HepG2 (cell line): Measurements from ENCODE around the gene USF1. TPM values are rescaled to one million over a fixed set of nuclear protein-coding genes. Genes with fewer than 3 reads are reported as not detected.

Source experiments
- ADNP ChIP-seq: sonication (generic); formaldehyde crosslinking; IDR thresholded peaks from 2 replicates; pipeline ENCODE4 v1.4.0; 2020; ENCODE audit warnings: missing genetic modification reagents
- DMAP1 ChIP-seq: IDR thresholded peaks from 2 replicates; pipeline ENCODE4 v1.6.1; 2016
- ETV5 ChIP-seq: IDR thresholded peaks from 2 replicates; pipeline ENCODE4 v1.6.1; 2018; ENCODE audit warnings: missing biosample characterization, missing genetic modification reagents, inconsistent platforms, borderline replicate concordance
- GATA4 ChIP-seq: sonication (generic); IDR thresholded peaks from 2 replicates; pipeline ENCODE4 v1.6.1; 2016; ENCODE audit warnings: antibody characterized with exemption, low read depth, borderline replicate concordance
- MEIS2 ChIP-seq: sonication (generic); formaldehyde crosslinking; IDR thresholded peaks from 2 replicates; pipeline ENCODE4 v1.9.0; 2021; ENCODE audit warnings: mild to moderate bottlenecking, missing genetic modification reagents
- MLLT10 ChIP-seq: sonication (generic); formaldehyde crosslinking; IDR thresholded peaks from 2 replicates; pipeline ENCODE4 v1.4.0; 2020; ENCODE audit warnings: missing genetic modification reagents
- NFYC ChIP-seq: IDR thresholded peaks from 2 replicates; pipeline ENCODE4 v1.6.1; 2016; ENCODE audit warnings: missing genetic modification reagents, missing compliant biosample characterization
- PRPF4 ChIP-seq: fragments of 200-400 bp; formaldehyde crosslinking; IDR thresholded peaks from 2 replicates; pipeline ENCODE4 v1.6.1; 2016; ENCODE audit warnings: low read length, low read depth; ENCODE audit not compliant: poor library complexity, severe bottlenecking
- YEATS2 ChIP-seq: sonication (generic); formaldehyde crosslinking; IDR thresholded peaks from 2 replicates; pipeline ENCODE4 v1.4.0; 2020; ENCODE audit warnings: missing genetic modification reagents, borderline replicate concordance
- ZNF282 ChIP-seq: fragments of 450-650 bp; IDR thresholded peaks from 2 replicates; pipeline ENCODE4 v1.6.1; 2018; ENCODE audit not compliant: partially characterized antibody
- ZNF317 ChIP-seq: sonication (generic); formaldehyde crosslinking; IDR thresholded peaks from 2 replicates; pipeline ENCODE4 v1.5.0; 2020; ENCODE audit warnings: mild to moderate bottlenecking, missing genetic modification reagents
- ZNF441 ChIP-seq: sonication (generic); formaldehyde crosslinking; IDR thresholded peaks from 2 replicates; pipeline ENCODE4 v1.7.0; 2021; ENCODE audit warnings: missing genetic modification reagents, borderline replicate concordance
- ZNF564 ChIP-seq: sonication (generic); formaldehyde crosslinking; IDR thresholded peaks from 2 replicates; pipeline ENCODE4 v1.8.1; 2023; ENCODE audit warnings: mild to moderate bottlenecking, missing genetic modification reagents
- ZNF652 ChIP-seq: IDR thresholded peaks from 2 replicates; pipeline ENCODE4 v1.6.1; 2016; ENCODE audit warnings: low read depth, borderline replicate concordance
- ZNF7 ChIP-seq: IDR thresholded peaks from 2 replicates; pipeline ENCODE4 v1.6.1; 2016; ENCODE audit warnings: missing biosample characterization, missing genetic modification reagents
- polyA plus RNA-seq, 8 experiments: library from polyadenylated mRNA; depleted of rRNA in 3 of 8; stranded (reverse) in 7 of 8; unstranded in 1 of 8; fragments of >200 nt; fragmentation: Illumina TruSeq in 4 of 8; extraction: Trizol in 4 of 8; gene quantifications; 2 replicates each; pipeline versions ENCODE4 v1.2.1 to v1.2.3, GENCODE V29; 2011 to 2016; ENCODE audit warnings: low read depth in 4 of 8, missing spikeins in 1 of 8, mixed read lengths in 1 of 8; ENCODE audit not compliant: insufficient read depth in 1 of 8
- total RNA-seq, 5 experiments: library from RNA; depleted of rRNA; stranded (reverse); fragments of >200 nt; fragmentation: Illumina TruSeq; extraction: Trizol; gene quantifications; 2 replicates each; pipeline ENCODE4 v1.2.3, GENCODE V29; 2016; ENCODE audit warnings: low read depth in 1 of 5
- TF ChIP-seq, protein P1 (sequence below): sonication (generic); formaldehyde crosslinking; IDR thresholded peaks from 2 replicates; pipeline ENCODE4 v1.4.0; 2020; ENCODE audit warnings: missing genetic modification reagents, borderline replicate concordance
- TF ChIP-seq, protein P2 (sequence below): sonication (generic); formaldehyde crosslinking; IDR thresholded peaks from 2 replicates; pipeline ENCODE4 v1.5.1; 2020; ENCODE audit warnings: mild to moderate bottlenecking, moderate library complexity, missing genetic modification reagents
- TF ChIP-seq, protein P3 (sequence below): sonication (generic); formaldehyde crosslinking; IDR thresholded peaks from 2 replicates; pipeline ENCODE4 v1.4.0; 2020; ENCODE audit warnings: low read depth, mild to moderate bottlenecking, missing genetic modification reagents
- TF ChIP-seq, protein P4 (sequence below): sonication (generic); formaldehyde crosslinking; IDR thresholded peaks from 2 replicates; pipeline ENCODE4 v1.4.0; 2020; ENCODE audit warnings: missing genetic modification reagents, borderline replicate concordance
- TF ChIP-seq, protein P5 (sequence below): sonication (generic); formaldehyde crosslinking; IDR thresholded peaks from 2 replicates; pipeline ENCODE4 v1.4.0; 2020; ENCODE audit warnings: mild to moderate bottlenecking, missing genetic modification reagents

Gene USF1
- total and polyA plus RNA-seq, 2 of the 13 experiments (the other 11 are each of a cell fraction or from before 2014, with no cell fraction given), result 26.9 to 39.4 TPM

DNA sequence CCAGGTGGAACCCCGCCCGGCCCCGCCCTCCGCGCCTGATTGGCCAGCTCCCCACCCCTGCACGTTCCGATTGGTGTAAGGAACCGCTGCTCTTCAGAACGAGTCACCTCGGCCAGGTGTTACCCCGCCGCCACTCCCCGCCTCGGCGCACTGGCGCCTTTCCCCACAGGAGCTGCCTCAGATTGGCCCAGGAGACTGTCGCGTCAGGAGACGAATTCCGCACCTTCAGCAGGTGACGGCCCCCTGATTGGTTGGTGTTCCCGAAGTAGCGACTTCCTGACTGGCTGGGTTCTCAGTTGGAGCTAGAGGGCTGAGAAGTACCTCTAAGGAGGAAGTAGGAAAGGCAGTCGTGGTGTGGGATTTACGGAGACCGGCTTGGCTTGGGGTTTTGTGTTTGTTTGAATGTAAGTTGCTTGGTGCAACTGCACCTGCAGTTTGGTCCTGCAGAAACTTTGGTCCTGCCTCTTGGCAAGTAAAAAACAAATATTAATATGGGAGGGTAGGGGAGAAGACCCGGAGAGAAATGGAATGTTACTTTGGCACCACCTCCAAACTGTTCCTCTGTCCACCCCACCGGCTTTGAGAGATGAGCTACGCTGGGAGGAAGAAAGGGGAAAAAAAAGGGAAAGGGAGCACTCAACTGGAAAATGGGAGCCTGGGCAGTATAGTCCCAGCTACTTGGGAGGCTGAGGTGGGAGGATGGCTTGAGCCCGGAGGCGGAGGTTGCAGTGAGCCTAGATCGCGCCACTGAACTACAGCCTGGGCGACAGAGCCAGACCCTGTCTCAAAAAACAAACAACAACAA lies 24.4 kb downstream of the USF1 start (continued):
- TF ChIP-seq ZNF441 (CRISPR knock-in tag) (peak; percentile 50; the same call in 1 of the 2 replicates), ETV5 (CRISPR knock-in tag) (0 out of 2 replicates have a peak, but pooled peaks have one; percentile 7), ZNF652 (CRISPR knock-in tag) (0 out of 2 replicates have a peak, but pooled peaks have one; percentile 18), PRPF4 (no peak), MLLT10 (CRISPR knock-in tag) (no peak), MEIS2 (CRISPR knock-in tag) (peak; percentile 76; the same call in 1 of the 2 replicates), ZNF282 (no peak), ZNF7 (CRISPR knock-in tag) (no peak), ZNF317 (CRISPR knock-in tag) (0 out of 2 replicates have a peak, but pooled peaks have one; percentile 2), NFYC (CRISPR knock-in tag) (peak; percentile 88), DMAP1 (CRISPR knock-in tag) (peak; percentile 12; the same call in 1 of the 2 replicates), ADNP (CRISPR knock-in tag) (0 out of 2 replicates have a peak, but pooled peaks have one; percentile 57), GATA4 (no peak; the same call in 1 of the 2 replicates), YEATS2 (CRISPR knock-in tag) (no peak), ZNF564 (CRISPR knock-in tag) (peak; percentile 22; the same call in 1 of the 2 replicates)
- TF ChIP-seq, protein P1, sequence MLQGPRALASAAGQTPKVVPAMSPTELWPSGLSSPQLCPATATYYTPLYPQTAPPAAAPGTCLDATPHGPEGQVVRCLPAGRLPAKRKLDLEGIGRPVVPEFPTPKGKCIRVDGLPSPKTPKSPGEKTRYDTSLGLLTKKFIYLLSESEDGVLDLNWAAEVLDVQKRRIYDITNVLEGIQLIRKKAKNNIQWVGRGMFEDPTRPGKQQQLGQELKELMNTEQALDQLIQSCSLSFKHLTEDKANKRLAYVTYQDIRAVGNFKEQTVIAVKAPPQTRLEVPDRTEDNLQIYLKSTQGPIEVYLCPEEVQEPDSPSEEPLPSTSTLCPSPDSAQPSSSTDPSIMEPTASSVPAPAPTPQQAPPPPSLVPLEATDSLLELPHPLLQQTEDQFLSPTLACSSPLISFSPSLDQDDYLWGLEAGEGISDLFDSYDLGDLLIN (CRISPR knock-in tag), result peak; percentile 80; the same call in 1 of the 2 replicates
- TF ChIP-seq, protein P2, sequence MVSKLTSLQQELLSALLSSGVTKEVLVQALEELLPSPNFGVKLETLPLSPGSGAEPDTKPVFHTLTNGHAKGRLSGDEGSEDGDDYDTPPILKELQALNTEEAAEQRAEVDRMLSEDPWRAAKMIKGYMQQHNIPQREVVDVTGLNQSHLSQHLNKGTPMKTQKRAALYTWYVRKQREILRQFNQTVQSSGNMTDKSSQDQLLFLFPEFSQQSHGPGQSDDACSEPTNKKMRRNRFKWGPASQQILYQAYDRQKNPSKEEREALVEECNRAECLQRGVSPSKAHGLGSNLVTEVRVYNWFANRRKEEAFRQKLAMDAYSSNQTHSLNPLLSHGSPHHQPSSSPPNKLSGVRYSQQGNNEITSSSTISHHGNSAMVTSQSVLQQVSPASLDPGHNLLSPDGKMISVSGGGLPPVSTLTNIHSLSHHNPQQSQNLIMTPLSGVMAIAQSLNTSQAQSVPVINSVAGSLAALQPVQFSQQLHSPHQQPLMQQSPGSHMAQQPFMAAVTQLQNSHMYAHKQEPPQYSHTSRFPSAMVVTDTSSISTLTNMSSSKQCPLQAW (CRISPR knock-in tag), result peak; percentile 66; the same call in 1 of the 2 replicates
- TF ChIP-seq, protein P3, sequence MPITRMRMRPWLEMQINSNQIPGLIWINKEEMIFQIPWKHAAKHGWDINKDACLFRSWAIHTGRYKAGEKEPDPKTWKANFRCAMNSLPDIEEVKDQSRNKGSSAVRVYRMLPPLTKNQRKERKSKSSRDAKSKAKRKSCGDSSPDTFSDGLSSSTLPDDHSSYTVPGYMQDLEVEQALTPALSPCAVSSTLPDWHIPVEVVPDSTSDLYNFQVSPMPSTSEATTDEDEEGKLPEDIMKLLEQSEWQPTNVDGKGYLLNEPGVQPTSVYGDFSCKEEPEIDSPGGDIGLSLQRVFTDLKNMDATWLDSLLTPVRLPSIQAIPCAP (CRISPR knock-in tag), result 0 out of 2 replicates have a peak, but pooled peaks have one; percentile 43
- TF ChIP-seq, protein P4, sequence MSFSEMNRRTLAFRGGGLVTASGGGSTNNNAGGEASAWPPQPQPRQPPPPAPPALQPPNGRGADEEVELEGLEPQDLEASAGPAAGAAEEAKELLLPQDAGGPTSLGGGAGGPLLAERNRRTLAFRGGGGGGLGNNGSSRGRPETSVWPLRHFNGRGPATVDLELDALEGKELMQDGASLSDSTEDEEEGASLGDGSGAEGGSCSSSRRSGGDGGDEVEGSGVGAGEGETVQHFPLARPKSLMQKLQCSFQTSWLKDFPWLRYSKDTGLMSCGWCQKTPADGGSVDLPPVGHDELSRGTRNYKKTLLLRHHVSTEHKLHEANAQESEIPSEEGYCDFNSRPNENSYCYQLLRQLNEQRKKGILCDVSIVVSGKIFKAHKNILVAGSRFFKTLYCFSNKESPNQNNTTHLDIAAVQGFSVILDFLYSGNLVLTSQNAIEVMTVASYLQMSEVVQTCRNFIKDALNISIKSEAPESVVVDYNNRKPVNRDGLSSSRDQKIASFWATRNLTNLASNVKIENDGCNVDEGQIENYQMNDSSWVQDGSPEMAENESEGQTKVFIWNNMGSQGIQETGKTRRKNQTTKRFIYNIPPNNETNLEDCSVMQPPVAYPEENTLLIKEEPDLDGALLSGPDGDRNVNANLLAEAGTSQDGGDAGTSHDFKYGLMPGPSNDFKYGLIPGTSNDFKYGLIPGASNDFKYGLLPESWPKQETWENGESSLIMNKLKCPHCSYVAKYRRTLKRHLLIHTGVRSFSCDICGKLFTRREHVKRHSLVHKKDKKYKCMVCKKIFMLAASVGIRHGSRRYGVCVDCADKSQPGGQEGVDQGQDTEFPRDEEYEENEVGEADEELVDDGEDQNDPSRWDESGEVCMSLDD (CRISPR knock-in tag), result 0 out of 2 replicates have a peak, but pooled peaks have one; percentile 26
- TF ChIP-seq, protein P5, sequence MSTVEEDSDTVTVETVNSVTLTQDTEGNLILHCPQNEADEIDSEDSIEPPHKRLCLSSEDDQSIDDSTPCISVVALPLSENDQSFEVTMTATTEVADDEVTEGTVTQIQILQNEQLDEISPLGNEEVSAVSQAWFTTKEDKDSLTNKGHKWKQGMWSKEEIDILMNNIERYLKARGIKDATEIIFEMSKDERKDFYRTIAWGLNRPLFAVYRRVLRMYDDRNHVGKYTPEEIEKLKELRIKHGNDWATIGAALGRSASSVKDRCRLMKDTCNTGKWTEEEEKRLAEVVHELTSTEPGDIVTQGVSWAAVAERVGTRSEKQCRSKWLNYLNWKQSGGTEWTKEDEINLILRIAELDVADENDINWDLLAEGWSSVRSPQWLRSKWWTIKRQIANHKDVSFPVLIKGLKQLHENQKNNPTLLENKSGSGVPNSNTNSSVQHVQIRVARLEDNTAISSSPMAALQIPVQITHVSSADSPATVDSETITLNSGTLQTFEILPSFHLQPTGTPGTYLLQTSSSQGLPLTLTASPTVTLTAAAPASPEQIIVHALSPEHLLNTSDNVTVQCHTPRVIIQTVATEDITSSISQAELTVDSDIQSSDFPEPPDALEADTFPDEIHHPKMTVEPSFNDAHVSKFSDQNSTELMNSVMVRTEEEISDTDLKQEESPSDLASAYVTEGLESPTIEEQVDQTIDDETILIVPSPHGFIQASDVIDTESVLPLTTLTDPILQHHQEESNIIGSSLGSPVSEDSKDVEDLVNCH (CRISPR knock-in tag), result 0 out of 2 replicates have a peak, but pooled peaks have one; percentile 64
